Upper lobe of left lung (tissue), 6 donors: ENCODE data around the gene MLLT1. TPM values are rescaled to one million over a fixed set of nuclear protein-coding genes. Genes with fewer than 3 reads are reported as not detected.

Source experiments
- ATAC-seq, 2 donors: fragments of 200-7000 bp; cut with Tn5 transposase; one replicate each; pipeline ENCODE4 v1.9.1; 2022; ENCODE audit warnings: mild to moderate bottlenecking in 2 of 2, moderate library complexity in 2 of 2; ENCODE audit not compliant: low FRiP score in 2 of 2
- DNase-seq, 2 donors: peaks; one replicate each; pipeline ENCODE4 v3.0.0-alpha.2; 2019 to 2020
- H3K27ac ChIP-seq, 4 donors: fragments of 200-600 bp; sonication (generic); one replicate each; pipeline ENCODE4 v1.5.1; 2016 to 2019
- H3K27me3 ChIP-seq, 4 donors: fragments of 200-600 bp; sonication (generic); one replicate each; pipeline ENCODE4 v1.5.1; 2017 to 2019
- H3K36me3 ChIP-seq, 4 donors: fragments of 200-600 bp; sonication (generic); one replicate each; pipeline ENCODE4 v1.5.1; 2016 to 2019
- H3K4me1 ChIP-seq, 4 donors: fragments of 200-600 bp; sonication (generic); one replicate each; pipeline ENCODE4 v1.5.1; 2018 to 2019
- H3K4me3 ChIP-seq, 4 donors: fragments of 200-600 bp; sonication (generic); one replicate each; pipeline ENCODE4 v1.5.1; 2017 to 2019; ENCODE audit warnings: mild to moderate bottlenecking in 2 of 4, moderate library complexity in 1 of 4
- H3K9me3 ChIP-seq, 4 donors: fragments of 200-600 bp; sonication (generic); one replicate each; pipeline ENCODE4 v1.5.1; 2018 to 2019
- EP300 ChIP-seq, 4 donors: sonication (generic); formaldehyde crosslinking; IDR thresholded peaks; one replicate each; pipeline ENCODE4 v1.5.1; 2017; ENCODE audit warnings: antibody characterized with exemption in 4 of 4, control low read depth in 2 of 4
- POLR2A ChIP-seq, 4 donors: fragments of 450-650 bp; IDR thresholded peaks; one replicate each; pipeline ENCODE4 v1.5.1; 2016 to 2017; ENCODE audit warnings: antibody characterized with exemption in 4 of 4, mild to moderate bottlenecking in 2 of 4
- POLR2AphosphoS5 ChIP-seq, 2 donors: sonication (generic); formaldehyde crosslinking; IDR thresholded peaks; one replicate each; pipeline ENCODE4 v1.5.1; 2017; ENCODE audit warnings: antibody characterized with exemption in 2 of 2
- WGBS, 2 donors: methylation state at CpG; one replicate each; pipeline ENCODE4 v1.1.5; 2017 to 2018; 5-methylcytosine and 5-hydroxymethylcytosine counted together
- total RNA-seq, 6 donors: library from RNA; depleted of rRNA in 4 of 6; stranded (reverse); fragments of >200 nt in 4 of 6; gene quantifications; one replicate each; pipeline versions ENCODE4 v1.1.0 to v1.2.1, GENCODE V29; 2016 to 2021
- TF ChIP-seq, protein P1 (sequence below), 6 experiments: fragments of 450-650 bp in 4 of 6; fragments of 200-600 bp in 2 of 6; sonication (generic) in 2 of 6; IDR thresholded peaks; one replicate each; pipeline ENCODE4 v1.5.1; 2016 to 2019; ENCODE audit warnings: antibody characterized with exemption in 6 of 6
- donor health status: DM: no; HTN: no; CAD: no; lungs with moderate emphysema.
- donor health status: DM: no; HTN: yes; CAD: no; lungs with severe emphysema.

The MLLT1 gene
- total RNA-seq, 6 donors from 2014 or later = 22.1 to 98.9 (median 49.3) TPM

DNA sequence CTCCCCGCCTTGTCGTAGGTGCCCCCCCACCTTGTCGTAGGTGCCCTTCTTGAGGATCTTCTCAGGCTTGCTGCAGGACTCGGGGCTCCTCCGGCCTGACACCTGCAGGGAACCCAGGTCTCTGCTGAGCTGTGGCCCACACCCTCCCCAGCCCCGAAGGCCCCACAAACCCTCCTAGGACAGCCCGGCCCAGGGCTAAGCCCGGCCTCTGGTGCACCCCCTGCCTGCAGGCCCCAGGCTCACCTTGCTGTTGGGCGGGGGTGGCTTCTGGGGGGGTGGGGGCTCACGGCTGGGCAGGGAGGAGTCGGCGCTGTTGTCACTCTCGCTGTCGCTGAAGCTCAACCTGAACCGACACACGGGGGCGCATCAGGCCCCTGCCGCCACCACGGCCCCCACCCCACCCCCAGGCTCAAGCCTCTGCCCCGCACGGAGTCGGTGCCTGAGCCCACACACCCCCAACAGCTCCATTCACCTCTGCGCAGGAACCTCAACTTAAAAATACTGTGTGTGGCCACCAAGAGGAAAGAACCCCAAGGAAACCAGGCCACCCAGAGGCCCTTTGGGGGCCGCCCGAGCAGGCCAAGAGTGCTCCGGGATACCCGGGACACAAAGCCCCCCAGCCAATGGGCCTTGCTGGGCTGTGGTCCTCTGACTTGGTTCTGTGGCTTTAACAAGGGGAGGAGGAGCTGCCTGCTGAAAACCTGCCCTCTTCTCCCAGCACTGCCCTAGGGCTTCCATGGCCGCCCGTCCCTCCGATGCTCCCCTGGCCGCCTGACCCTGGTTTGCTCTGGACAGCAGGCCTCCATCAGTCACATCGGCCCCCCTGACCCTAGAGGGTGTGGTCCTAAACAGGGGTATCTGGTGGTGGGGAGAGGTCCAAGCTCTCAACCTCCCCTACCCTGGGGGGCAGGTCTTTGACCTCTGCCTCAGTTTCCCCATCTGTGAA lies 65.8 kb downstream of the MLLT1 start:
- Histone ChIP-seq H3K27ac (no peak overlapping the region), H3K9me3 (no peaks in the 10 kb centered on the region), H3K4me3 (no peak overlapping the region), H3K4me1 (peaks cover 20 to 31% (median 28%) of the 10 kb centered on the region in 4 donors), H3K27me3 (no peaks in the 10 kb centered on the region), H3K36me3 (peaks cover 6 to 62% (median 38%) of the 10 kb centered on the region in 4 donors)
- ATAC-seq (no peak), DNase-seq (peak in 1 of 2 donors; percentile 64)
- TF ChIP-seq, protein P1, sequence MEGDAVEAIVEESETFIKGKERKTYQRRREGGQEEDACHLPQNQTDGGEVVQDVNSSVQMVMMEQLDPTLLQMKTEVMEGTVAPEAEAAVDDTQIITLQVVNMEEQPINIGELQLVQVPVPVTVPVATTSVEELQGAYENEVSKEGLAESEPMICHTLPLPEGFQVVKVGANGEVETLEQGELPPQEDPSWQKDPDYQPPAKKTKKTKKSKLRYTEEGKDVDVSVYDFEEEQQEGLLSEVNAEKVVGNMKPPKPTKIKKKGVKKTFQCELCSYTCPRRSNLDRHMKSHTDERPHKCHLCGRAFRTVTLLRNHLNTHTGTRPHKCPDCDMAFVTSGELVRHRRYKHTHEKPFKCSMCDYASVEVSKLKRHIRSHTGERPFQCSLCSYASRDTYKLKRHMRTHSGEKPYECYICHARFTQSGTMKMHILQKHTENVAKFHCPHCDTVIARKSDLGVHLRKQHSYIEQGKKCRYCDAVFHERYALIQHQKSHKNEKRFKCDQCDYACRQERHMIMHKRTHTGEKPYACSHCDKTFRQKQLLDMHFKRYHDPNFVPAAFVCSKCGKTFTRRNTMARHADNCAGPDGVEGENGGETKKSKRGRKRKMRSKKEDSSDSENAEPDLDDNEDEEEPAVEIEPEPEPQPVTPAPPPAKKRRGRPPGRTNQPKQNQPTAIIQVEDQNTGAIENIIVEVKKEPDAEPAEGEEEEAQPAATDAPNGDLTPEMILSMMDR (IDR thresholded peaks at IDR 0.05) = no peak
- TF ChIP-seq POLR2AphosphoS5 (IDR thresholded peaks at IDR 0.05) (no peak), POLR2A (IDR thresholded peaks at IDR 0.05) (no peak), EP300 (IDR thresholded peaks at IDR 0.05) (no peak)
- WGBS, 2 donors = 92 to 93% methylated on average over 15 to 23 of the region's 32 CpGs

DNA sequence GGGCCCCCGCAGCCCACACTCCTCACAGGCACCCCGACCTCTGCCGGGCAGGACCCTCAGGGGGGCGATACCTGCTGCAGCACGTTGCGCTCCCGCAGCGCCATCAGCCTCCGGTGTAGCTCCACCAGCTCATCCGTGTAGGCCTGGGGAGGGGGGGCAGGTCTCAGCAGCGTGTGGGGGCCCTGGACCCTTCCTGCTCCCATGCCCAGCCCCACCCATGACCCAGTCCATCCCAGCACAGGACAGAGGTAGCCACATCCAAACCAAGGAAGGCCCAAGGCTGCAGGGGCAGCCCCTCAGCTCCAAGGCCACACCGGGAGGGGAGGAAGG lies 66.5 kb downstream of the MLLT1 start:
- Histone ChIP-seq H3K27me3 (no peaks in the 10 kb centered on the region), H3K4me1 (peaks cover 12 to 24% (median 21%) of the 10 kb centered on the region in 4 donors), H3K36me3 (peaks cover 6 to 62% (median 38%) of the 10 kb centered on the region in 4 donors), H3K27ac (no peak overlapping the region), H3K4me3 (no peak overlapping the region), H3K9me3 (no peaks in the 10 kb centered on the region)
- peak in 1 of 2 donors; percentile 79 for DNase-seq
- WGBS, 2 donors = 93 to 95% methylated on average over 3 to 12 of the region's 12 CpGs
- ATAC-seq = no peak
- TF ChIP-seq POLR2A (IDR thresholded peaks at IDR 0.05) (no peak), EP300 (IDR thresholded peaks at IDR 0.05) (no peak), POLR2AphosphoS5 (IDR thresholded peaks at IDR 0.05) (no peak)
- TF ChIP-seq, protein P1 (IDR thresholded peaks at IDR 0.05) = no peak

DNA sequence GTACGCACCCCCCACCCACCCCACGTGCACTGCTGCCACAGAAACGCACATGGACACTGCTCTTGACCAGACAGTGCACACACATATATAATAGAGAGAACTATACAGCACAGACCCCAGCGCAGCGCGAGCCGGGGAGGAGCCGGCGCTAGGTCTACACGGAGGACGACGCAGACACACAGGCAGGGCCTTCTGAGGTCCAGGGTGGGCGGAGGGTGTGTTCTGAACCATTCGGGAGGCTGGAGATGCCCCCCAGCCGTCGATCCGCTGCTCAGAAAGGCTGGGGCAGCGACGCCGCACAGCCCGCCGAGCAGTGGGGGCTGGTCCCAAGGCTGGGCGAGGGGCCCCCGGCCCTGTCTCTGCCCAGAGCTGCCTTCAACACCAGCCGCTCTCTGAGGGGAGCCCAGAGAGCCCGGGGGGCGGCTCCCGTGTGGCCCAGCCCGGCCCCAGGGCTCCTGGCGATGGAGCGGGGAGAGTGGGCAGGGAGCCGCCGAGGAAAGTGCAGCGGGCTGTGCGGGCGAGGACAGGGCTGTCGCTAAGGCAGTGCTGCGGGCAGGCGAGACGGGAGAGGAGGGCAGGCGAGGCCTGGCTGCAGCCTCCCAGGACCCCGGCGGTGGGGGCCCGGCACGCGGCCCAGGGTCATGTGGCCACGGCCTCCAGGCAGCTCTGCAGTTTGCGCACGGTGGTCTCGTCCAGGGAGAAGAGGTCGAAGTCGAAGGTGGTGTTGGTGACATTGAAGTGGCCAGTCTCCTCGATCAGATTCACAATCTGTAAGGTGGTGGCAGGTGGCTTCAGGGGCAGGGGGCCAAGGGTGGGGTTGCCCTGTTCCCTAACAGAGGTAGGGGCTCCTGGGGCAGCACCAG lies 67.1 kb downstream of the MLLT1 start:
- peak in 1 of 2 donors; percentile 80 for DNase-seq
- H3K4me1 ChIP-seq = peaks cover 6 to 18% (median 16%) of the 10 kb centered on the region in 4 donors
- H3K27me3 ChIP-seq = no peaks in the 10 kb centered on the region
- no peak overlapping the region for H3K4me3 ChIP-seq
- H3K9me3 ChIP-seq = no peaks in the 10 kb centered on the region
- no peak for TF ChIP-seq POLR2AphosphoS5 (IDR thresholded peaks at IDR 0.05)
- TF ChIP-seq, protein P1 (IDR thresholded peaks at IDR 0.05) = no peak
- TF ChIP-seq POLR2A (IDR thresholded peaks at IDR 0.05) = no peak
- no peak for TF ChIP-seq EP300 (IDR thresholded peaks at IDR 0.05)
- H3K27ac ChIP-seq = no peak overlapping the region
- peaks cover 6 to 61% (median 38%) of the 10 kb centered on the region in 4 donors for H3K36me3 ChIP-seq
- no peak for ATAC-seq
- 94 to 95% methylated on average over 30 to 48 of the region's 53 CpGs for WGBS, 2 donors

DNA sequence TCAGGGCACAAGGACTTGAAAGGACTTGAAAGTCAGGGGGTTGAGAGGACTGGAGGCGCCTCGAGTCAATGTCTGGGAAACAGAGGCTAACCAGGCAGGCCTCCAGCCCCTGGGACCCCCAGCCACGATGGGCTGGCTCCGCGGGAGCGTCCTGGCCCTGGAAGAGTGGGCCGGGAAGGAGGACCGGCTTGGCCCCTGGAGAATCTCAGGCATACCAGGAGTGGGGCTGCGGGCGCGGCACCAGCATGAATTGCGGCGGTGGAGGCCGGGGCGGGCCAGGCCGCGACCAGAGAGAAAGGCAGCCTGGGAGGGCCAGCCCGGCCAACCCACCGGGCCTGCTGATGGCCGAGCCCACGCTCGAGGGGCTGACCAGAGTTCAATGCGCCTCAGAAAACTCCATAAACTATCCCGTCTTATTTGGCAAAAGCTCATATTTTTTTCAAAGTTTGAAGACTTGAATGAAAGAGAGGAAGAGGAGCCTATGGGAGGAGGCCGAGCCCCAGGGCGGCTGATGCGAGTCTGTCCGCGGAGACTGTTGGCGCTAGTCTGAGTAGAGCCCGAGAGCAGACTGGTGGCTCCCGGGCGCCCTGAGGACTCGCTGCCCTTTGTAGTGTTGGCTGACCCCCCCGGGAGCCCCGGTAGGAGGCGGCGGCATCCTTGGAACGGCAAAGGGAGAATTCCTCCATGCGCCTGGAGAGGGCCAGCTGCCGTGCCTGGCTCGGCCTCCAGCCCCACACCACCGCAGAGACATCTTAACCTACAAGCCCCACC lies 68.0 kb downstream of the MLLT1 start:
- no peaks in the 10 kb centered on the region for H3K9me3 ChIP-seq
- TF ChIP-seq EP300 (IDR thresholded peaks at IDR 0.05) = no peak
- TF ChIP-seq POLR2AphosphoS5 (IDR thresholded peaks at IDR 0.05) = no peak
- TF ChIP-seq, protein P1 (IDR thresholded peaks at IDR 0.05) = no peak
- no peak for TF ChIP-seq POLR2A (IDR thresholded peaks at IDR 0.05)
- peak in 1 of 2 donors; percentile 81 for DNase-seq
- H3K36me3 ChIP-seq = peaks cover 6 to 57% (median 37%) of the 10 kb centered on the region in 4 donors
- WGBS, 2 donors = 92 to 93% methylated on average over 33 to 43 of the region's 43 CpGs
- no peaks in the 10 kb centered on the region for H3K27me3 ChIP-seq
- peaks cover 0 to 10% (median 9%) of the 10 kb centered on the region in 4 donors for H3K4me1 ChIP-seq
- H3K4me3 ChIP-seq = no peak overlapping the region
- no peak for ATAC-seq
- peak overlapping the region in 2 of 4 donors; percentile 28 to 70 for H3K27ac ChIP-seq
